Endothelial cell of umbilical vein (primary cell): ENCODE measurements around the gene HK1. TPM values are rescaled to one million over a fixed set of nuclear protein-coding genes. Genes with fewer than 3 reads are reported as not detected.

Experiments
- BruUV-seq: library from RNA; stranded (reverse); fragments of 400-500 nt; replicated peaks from 2 replicates; lab custom pipeline; 2021; lab: Mats Ljungman, UMichigan
- CTCF ChIA-PET: fragments of 300-600, 350-600 bp; sonication (Branson Sonifier 250); formaldehyde crosslinking; loops from one replicate; lab custom pipeline; 2021; ENCODE audit warnings: antibody characterized with exemption, inconsistent platforms; lab: Charles Lee
- POLR2A ChIA-PET: fragments of 300-600, 350-600 bp; sonication (Branson Sonifier 250); formaldehyde crosslinking; loops from one replicate; lab custom pipeline; 2021; ENCODE audit warnings: antibody characterized with exemption, inconsistent platforms; lab: Charles Lee
- DNase-seq: peaks from one replicate; pipeline ENCODE4 v3.0.0-alpha.2; 2011; ENCODE audit warnings: low read depth, low spot score
- FAIRE-seq: peaks from 2 replicates; lab custom pipeline; 2011; peaks lifted over from hg19 to GRCh38; lab: Jason Lieb, UNC
- H2AFZ ChIP-seq: 2 replicates; pipeline ENCODE4 v1.6.0; 2012; ENCODE audit warnings: low read depth, low read length, control low read depth, inconsistent platforms
- H3K27ac ChIP-seq: 2 replicates; pipeline ENCODE4 v1.5.1; 2011; ENCODE audit warnings: low read depth, mild to moderate bottlenecking, control low read depth, low read length, moderate library complexity; ENCODE audit not compliant: insufficient read depth
- H3K27me3 ChIP-seq, 2 experiments: 2 replicates each; pipeline versions ENCODE4 v1.6.0 to v1.6.1; 2011; ENCODE audit warnings: low read length in 2 of 2, mixed read lengths in 1 of 2; ENCODE audit not compliant: control insufficient read depth in 2 of 2, insufficient read depth in 2 of 2
- H3K36me3 ChIP-seq, 2 experiments: 2 replicates in 1 of 2; 3 replicates in 1 of 2; pipeline ENCODE4 v1.5.1; 2011; ENCODE audit warnings: low read length in 2 of 2, mild to moderate bottlenecking in 1 of 2, moderate library complexity in 1 of 2; ENCODE audit not compliant: control insufficient read depth in 2 of 2, insufficient read depth in 2 of 2; ENCODE audit errors: extremely low read depth in 1 of 2
- H3K4me1 ChIP-seq: 3 replicates; pipeline ENCODE4 v1.5.1; 2011; ENCODE audit warnings: mild to moderate bottlenecking, low read length; ENCODE audit not compliant: control insufficient read depth, insufficient read depth; ENCODE audit errors: extremely low read depth
- H3K4me2 ChIP-seq: 2 replicates; pipeline ENCODE4 v1.6.1; 2011; ENCODE audit warnings: low read length, control low read depth, mixed read lengths; ENCODE audit not compliant: insufficient read depth
- H3K4me3 ChIP-seq, 3 experiments: fragments of 200-600 bp in 1 of 3; sonication (generic), shearing (Covaris generic) in 1 of 3; replicated peaks in 1 of 3; 2 replicates each; pipeline ENCODE4 v1.5.1; 2011 to 2016; ENCODE audit warnings: control low read depth in 3 of 3, low read length in 3 of 3, mild to moderate bottlenecking in 2 of 3, inconsistent platforms in 1 of 3, low read depth in 1 of 3, moderate library complexity in 1 of 3; ENCODE audit not compliant: insufficient read depth in 1 of 3
- H3K79me2 ChIP-seq: 2 replicates; pipeline ENCODE4 v1.6.0; 2012; ENCODE audit warnings: low read length, inconsistent platforms; ENCODE audit not compliant: control insufficient read depth, insufficient read depth
- H3K9ac ChIP-seq: replicated peaks from 2 replicates; pipeline ENCODE3; 2011; ENCODE audit warnings: low read length, control low read depth; ENCODE audit not compliant: insufficient read depth; ENCODE audit errors: extremely low read depth
- H3K9me1 ChIP-seq: replicated peaks from 3 replicates; pipeline ENCODE4 v1.6.0; 2011; ENCODE audit warnings: mild to moderate bottlenecking, low read length; ENCODE audit not compliant: control insufficient read depth, insufficient read depth; ENCODE audit errors: extremely low read depth
- H3K9me3 ChIP-seq: replicated peaks from 2 replicates; pipeline ENCODE4 v1.5.1; 2012; ENCODE audit warnings: low read length, inconsistent platforms; ENCODE audit not compliant: control insufficient read depth, insufficient read depth
- H4K20me1 ChIP-seq: replicated peaks from 2 replicates; pipeline ENCODE3; 2011; ENCODE audit warnings: mild to moderate bottlenecking, low read length; ENCODE audit not compliant: control insufficient read depth, insufficient read depth; ENCODE audit errors: extremely low read depth
- FOS ChIP-seq: IDR thresholded peaks from 2 replicates; pipeline ENCODE4 v1.6.1; 2011; ENCODE audit warnings: mild to moderate bottlenecking, low read length, moderate library complexity, borderline replicate concordance; ENCODE audit not compliant: insufficient read depth
- JUN ChIP-seq: IDR thresholded peaks from 2 replicates; pipeline ENCODE4 v1.6.1; 2011; ENCODE audit warnings: borderline replicate concordance, low read depth; ENCODE audit not compliant: insufficient read length, insufficient read depth
- POLR2A ChIP-seq: IDR thresholded peaks from 2 replicates; pipeline ENCODE4 v1.6.1; 2012; ENCODE audit warnings: low read depth, mild to moderate bottlenecking, control low read depth, low read length
- POLR2AphosphoS5 ChIP-seq: IDR thresholded peaks from 2 replicates; pipeline ENCODE4 v1.6.1; 2012; ENCODE audit warnings: low read depth, mild to moderate bottlenecking, control low read depth, low read length, moderate library complexity; ENCODE audit not compliant: insufficient read depth
- dilution Hi-C: fragments of 300-500 bp; cut with MboI; formaldehyde crosslinking; loops from one replicate; pipeline ENCODE4 v1.15.0; 2019; ENCODE audit warnings: low sequenced_read_pairs; ENCODE audit not compliant: extremely low pct_ligation_motif_present
- intact Hi-C: fragments of 100-400 bp; cut with micrococcal nuclease; formaldehyde crosslinking; loops from one replicate; pipeline ENCODE4 v1.10.0; 2022
- polyA plus RNA-seq, 4 experiments: library from polyadenylated mRNA; depleted of rRNA in 3 of 4; stranded (reverse) in 3 of 4; unstranded in 1 of 4; fragments of >200 nt; gene quantifications; 2 replicates each; pipeline versions ENCODE4 v1.2.1 to v1.2.3, GENCODE V29; 2011 to 2012; ENCODE audit warnings: missing spikeins in 1 of 4
- total RNA-seq: library from RNA; stranded (reverse); gene quantifications from 2 replicates; pipeline ENCODE4 v1.2.3, GENCODE V29; 2021
- TF ChIP-seq, protein P1 (sequence below), 2 donors: IDR thresholded peaks; 1 replicate in 1 of 2; 2 replicates in 1 of 2; pipeline ENCODE4 v1.5.1; 2011; ENCODE audit warnings: low read length in 2 of 2, mild to moderate bottlenecking in 2 of 2, moderate library complexity in 2 of 2, control low read depth in 1 of 2, inconsistent platforms in 1 of 2, low read depth in 1 of 2; ENCODE audit not compliant: insufficient read depth in 1 of 2; ENCODE audit errors: extremely low read depth in 1 of 2

The HK1 gene
- total and polyA plus RNA-seq, 2 donors (not counting 3 experiments of a cell fraction or from before 2014, with no cell fraction given) = 50.8 to 121 TPM

DNA sequence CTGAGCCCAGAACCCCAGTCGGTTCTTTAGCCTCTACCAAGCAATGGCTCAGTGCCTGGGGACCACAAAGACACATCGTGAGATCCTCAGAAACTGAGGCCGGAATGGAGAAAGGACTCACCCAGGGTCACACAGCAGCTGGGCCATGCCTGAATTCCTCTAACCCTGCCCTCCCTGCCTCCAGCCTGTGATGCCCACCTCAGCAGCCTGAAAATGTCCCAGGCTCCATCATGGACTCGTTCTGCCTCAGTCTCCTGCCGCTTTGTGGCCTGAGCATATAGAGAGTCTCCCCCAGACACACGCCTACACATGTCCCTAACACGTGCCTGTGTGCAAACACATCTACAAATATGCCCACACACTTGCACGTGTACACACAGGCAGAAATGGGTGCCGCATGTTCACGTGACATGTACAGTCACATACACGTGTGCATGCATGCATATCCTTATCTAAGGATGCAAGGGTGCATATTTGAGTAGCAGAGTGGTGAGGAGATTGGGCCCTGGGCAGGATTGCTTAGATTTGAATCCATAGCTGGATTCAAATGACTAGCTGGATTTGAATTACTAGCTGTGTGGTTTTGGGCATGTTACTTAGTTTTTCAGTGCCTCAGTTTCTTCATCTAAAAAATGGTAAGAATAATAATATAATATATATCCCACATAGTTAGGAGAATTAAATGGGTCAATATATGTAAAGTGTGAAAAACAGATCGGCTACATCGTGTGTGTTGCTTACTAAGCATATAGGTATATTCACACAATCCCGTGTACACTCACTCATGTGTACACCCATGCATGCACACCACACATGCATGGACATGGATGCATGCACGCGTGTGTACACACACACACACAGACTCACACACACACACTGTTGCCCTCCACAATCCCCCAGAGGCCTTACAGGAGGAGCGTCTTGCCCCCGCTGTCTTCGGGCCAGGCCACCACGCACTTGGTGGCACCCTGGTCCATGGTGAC is 136.0 kb downstream of the HK1 start:
- BruUV-seq = no TSS peak
- H3K4me2 ChIP-seq = no peak overlapping the region
- no peak overlapping the region for H3K9ac ChIP-seq
- TF ChIP-seq JUN (no peak), POLR2AphosphoS5 (no peak), FOS (no peak), POLR2A (no peak)
- TF ChIP-seq, protein P1, sequence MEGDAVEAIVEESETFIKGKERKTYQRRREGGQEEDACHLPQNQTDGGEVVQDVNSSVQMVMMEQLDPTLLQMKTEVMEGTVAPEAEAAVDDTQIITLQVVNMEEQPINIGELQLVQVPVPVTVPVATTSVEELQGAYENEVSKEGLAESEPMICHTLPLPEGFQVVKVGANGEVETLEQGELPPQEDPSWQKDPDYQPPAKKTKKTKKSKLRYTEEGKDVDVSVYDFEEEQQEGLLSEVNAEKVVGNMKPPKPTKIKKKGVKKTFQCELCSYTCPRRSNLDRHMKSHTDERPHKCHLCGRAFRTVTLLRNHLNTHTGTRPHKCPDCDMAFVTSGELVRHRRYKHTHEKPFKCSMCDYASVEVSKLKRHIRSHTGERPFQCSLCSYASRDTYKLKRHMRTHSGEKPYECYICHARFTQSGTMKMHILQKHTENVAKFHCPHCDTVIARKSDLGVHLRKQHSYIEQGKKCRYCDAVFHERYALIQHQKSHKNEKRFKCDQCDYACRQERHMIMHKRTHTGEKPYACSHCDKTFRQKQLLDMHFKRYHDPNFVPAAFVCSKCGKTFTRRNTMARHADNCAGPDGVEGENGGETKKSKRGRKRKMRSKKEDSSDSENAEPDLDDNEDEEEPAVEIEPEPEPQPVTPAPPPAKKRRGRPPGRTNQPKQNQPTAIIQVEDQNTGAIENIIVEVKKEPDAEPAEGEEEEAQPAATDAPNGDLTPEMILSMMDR (IDR thresholded peaks at IDR 0.05; ENCODE audit: extremely low read depth in 1 of 2, insufficient read depth in 1 of 2, low read depth in 1 of 2, low read length in 2 of 2) = no peak
- dilution Hi-C loops = no loop called here
- no peak for DNase-seq
- no peak overlapping the region for H3K4me3 ChIP-seq
- no peaks in the 10 kb centered on the region for H3K9me3 ChIP-seq
- no peaks in the 10 kb centered on the region for H3K27me3 ChIP-seq
- H3K4me1 ChIP-seq = peaks cover 7% of the 10 kb centered on the region
- no peaks in the 10 kb centered on the region for H4K20me1 ChIP-seq
- no peaks in the 10 kb centered on the region for H3K9me1 ChIP-seq
- intact Hi-C loops = loop anchor here (5.0 kb wide), 2 partner anchors 292 to 407 kb away; partner anchors contain the start of gene VPS26A
- H2AFZ ChIP-seq = no peak overlapping the region
- no peak for FAIRE-seq
- no peaks in the 10 kb centered on the region for H3K79me2 ChIP-seq
- H3K27ac ChIP-seq = no peak overlapping the region
- ChIA-PET CTCF (interaction anchor here (0.8 to 1.8 kb wide), 8 partner anchors 33 to 864 kb away, joined by 3 to 8 read pairs (median 4); partner anchors contain the start of gene DDX21), POLR2A (interaction anchor here (1.0 kb wide), 1 partner anchor 35 kb away, joined by 3 read pairs; no protein-coding TSS in a partner anchor)
- H3K36me3 ChIP-seq = no peaks in the 10 kb centered on the region
